NCI-H82 treated with DMSO at 0.1 percent for 48 hours (cell line): ENCODE results near the gene ZNF571.

Experiments
- DNase-seq: peaks from one replicate; lab custom pipeline; 2025; ENCODE audit not compliant: unreplicated experiment; lab: John Stamatoyannopoulos, UW

The ZNF571 gene

GRCh38 chr19:37594304-37594981 is at the start of gene ZNF571, which contains the start of gene ZNF540:
Gene ZNF571, minus strand, starts transcription at chr19:37594792. Its CDS starts 8,116 bp downstream, at chr19:37586676.
Gene ZNF540, plus strand, starts transcription at chr19:37594876. Its CDS starts 3,572 bp downstream, at chr19:37598448.
- peak; percentile 85 for DNase-seq

GRCh38 chr19:37635076-37636056 is 40.8 kb upstream of the ZNF571 start:
- DNase-seq: no peak

- DNase-seq: no peak
Observed at GRCh38 chr19:37594982-37595382, 390 bp upstream of the ZNF571 start.

- no peak for DNase-seq
Observed at GRCh38 chr19:37593996-37594303, 642 bp downstream of the ZNF571 start.

- DNase-seq: no peak
Observed at GRCh38 chr19:37583340-37583739, 11.3 kb downstream of the ZNF571 start.

GRCh38 chr19:37572203-37572602 is 22.4 kb downstream of the ZNF571 start:
- no peak for DNase-seq

GRCh38 chr19:37565370-37565669 is 29.3 kb downstream of the ZNF571 start:
- DNase-seq: no peak

- no peak for DNase-seq
Observed at GRCh38 chr19:37564624-37565369, 29.8 kb downstream of the ZNF571 start.

- DNase-seq: no peak
Observed at GRCh38 chr19:37563518-37563917, 31.1 kb downstream of the ZNF571 start.

- DNase-seq: peak; percentile 2
Observed at GRCh38 chr19:37551129-37551993, 43.2 kb downstream of the ZNF571 start.

- DNase-seq: no peak
Observed at GRCh38 chr19:37537391-37537947, 57.1 kb downstream of the ZNF571 start.

- DNase-seq: no peak
Observed at GRCh38 chr19:37519890-37520289, 74.7 kb downstream of the ZNF571 start.
